Measurements from ENCODE around the gene HNF4A.

The HNF4A gene

DNA sequence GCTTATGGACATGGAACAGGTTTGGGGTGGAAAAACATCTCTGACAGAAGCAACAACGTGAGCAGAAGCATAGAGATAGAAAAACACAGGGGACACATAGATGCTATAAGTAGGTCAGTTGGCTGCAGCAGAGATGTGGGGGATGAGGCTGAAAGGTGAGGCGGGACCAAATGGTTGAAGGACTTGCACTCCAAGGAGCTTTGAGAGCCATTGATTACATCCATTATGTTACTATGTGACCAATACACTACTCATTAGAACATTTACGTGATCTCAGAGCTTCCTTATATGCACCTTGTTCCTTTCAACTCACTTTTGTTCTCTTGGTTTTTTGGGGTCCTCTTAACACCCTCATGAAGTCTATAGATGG, 72.3 kb downstream of the HNF4A start:
- DNase-seq, result no peak

DNA sequence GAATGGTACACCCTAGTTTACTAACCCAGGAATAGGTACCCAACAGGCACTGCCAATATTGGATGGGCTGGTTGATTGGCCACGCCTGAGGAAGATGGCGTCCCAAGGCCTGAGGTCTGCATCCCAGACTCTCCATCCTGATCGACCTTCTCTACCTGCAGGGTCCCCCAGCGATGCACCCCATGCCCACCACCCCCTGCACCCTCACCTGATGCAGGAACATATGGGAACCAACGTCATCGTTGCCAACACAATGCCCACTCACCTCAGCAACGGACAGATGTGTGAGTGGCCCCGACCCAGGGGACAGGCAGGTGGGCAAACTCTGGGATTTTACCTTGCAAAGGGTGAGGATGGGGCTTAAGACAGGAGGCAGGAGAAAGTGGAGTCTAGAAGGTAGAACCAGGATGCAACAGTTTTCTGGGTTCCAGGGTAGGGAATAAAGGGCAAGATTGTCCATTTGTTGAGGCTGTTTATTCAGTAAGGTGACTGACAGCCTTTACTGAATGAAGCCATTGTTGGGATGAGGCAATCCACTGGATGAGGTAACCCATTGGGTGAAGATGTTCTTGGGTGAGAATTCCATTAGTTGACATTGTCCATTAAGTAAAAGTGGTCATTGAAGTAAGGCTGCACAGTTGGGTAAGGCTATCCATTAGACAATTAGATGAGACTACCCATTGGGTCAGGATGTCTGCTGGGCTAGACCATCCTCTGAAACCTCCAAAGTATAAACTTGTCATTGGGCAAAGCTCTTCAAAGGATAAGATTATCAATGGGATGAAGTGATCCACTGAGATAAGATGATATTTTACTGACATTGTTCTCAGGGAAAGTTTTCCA, 72.9 kb downstream of the HNF4A start:
- DNase-seq, result no peak

DNA sequence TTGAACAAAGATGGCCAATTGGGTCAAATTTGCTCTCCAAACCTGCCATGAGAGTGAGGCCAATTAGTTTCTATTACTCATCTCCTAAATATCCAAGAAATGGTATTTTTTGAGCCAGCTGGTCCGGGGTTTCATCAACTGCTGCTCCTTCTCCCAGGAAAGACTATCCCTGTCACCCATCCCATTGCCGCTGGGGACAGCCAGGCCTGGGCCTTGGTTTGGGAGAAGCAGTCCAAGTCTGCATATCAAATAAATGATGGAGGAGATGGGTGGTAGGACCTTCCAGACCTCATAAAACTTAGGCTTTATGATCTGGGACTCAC, 73.5 kb downstream of the HNF4A start:
- DNase-seq, result no peak

DNA sequence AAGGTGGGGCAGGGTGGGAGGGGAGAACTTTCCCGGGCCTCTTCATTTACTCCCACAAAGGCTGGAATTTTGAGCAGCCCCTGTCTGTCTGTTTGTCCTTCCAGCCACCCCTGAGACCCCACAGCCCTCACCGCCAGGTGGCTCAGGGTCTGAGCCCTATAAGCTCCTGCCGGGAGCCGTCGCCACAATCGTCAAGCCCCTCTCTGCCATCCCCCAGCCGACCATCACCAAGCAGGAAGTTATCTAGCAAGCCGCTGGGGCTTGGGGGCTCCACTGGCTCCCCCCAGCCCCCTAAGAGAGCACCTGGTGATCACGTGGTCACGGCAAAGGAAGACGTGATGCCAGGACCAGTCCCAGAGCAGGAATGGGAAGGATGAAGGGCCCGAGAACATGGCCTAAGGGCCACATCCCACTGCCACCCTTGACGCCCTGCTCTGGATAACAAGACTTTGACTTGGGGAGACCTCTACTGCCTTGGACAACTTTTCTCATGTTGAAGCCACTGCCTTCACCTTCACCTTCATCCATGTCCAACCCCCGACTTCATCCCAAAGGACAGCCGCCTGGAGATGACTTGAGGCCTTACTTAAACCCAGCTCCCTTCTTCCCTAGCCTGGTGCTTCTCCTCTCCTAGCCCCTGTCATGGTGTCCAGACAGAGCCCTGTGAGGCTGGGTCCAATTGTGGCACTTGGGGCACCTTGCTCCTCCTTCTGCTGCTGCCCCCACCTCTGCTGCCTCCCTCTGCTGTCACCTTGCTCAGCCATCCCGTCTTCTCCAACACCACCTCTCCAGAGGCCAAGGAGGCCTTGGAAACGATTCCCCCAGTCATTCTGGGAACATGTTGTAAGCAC, 74.1 kb downstream of the HNF4A start:
- no peak for DNase-seq

DNA sequence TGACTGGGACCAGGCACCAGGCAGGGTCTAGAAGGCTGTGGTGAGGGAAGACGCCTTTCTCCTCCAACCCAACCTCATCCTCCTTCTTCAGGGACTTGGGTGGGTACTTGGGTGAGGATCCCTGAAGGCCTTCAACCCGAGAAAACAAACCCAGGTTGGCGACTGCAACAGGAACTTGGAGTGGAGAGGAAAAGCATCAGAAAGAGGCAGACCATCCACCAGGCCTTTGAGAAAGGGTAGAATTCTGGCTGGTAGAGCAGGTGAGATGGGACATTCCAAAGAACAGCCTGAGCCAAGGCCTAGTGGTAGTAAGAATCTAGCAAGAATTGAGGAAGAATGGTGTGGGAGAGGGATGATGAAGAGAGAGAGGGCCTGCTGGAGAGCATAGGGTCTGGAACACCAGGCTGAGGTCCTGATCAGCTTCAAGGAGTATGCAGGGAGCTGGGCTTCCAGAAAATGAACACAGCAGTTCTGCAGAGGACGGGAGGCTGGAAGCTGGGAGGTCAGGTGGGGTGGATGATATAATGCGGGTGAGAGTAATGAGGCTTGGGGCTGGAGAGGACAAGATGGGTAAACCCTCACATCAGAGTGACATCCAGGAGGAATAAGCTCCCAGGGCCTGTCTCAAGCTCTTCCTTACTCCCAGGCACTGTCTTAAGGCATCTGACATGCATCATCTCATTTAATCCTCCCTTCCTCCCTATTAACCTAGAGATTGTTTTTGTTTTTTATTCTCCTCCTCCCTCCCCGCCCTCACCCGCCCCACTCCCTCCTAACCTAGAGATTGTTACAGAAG, 75.0 kb downstream of the HNF4A start:
- DNase-seq, result no peak

DNA sequence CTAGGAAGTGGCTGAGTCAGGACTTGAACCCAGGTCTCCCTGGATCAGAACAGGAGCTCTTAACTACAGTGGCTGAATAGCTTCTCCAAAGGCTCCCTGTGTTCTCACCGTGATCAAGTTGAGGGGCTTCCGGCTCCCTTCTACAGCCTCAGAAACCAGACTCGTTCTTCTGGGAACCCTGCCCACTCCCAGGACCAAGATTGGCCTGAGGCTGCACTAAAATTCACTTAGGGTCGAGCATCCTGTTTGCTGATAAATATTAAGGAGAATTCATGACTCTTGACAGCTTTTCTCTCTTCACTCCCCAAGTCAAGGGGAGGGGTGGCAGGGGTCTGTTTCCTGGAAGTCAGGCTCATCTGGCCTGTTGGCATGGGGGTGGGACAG, 75.6 kb downstream of the HNF4A start:
- DNase-seq, result no peak

DNA sequence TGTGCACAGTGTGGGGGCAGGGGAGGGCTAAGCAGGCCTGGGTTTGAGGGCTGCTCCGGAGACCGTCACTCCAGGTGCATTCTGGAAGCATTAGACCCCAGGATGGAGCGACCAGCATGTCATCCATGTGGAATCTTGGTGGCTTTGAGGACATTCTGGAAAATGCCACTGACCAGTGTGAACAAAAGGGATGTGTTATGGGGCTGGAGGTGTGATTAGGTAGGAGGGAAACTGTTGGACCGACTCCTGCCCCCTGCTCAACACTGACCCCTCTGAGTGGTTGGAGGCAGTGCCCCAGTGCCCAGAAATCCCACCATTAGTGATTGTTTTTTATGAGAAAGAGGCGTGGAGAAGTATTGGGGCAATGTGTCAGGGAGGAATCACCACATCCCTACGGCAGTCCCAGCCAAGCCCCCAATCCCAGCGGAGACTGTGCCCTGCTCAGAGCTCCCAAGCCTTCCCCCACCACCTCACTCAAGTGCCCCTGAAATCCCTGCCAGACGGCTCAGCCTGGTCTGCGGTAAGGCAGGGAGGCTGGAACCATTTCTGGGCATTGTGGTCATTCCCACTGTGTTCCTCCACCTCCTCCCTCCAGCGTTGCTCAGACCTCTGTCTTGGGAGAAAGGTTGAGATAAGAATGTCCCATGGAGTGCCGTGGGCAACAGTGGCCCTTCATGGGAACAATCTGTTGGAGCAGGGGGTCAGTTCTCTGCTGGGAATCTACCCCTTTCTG, 76.2 kb downstream of the HNF4A start:
- DNase-seq, result no peak

DNA sequence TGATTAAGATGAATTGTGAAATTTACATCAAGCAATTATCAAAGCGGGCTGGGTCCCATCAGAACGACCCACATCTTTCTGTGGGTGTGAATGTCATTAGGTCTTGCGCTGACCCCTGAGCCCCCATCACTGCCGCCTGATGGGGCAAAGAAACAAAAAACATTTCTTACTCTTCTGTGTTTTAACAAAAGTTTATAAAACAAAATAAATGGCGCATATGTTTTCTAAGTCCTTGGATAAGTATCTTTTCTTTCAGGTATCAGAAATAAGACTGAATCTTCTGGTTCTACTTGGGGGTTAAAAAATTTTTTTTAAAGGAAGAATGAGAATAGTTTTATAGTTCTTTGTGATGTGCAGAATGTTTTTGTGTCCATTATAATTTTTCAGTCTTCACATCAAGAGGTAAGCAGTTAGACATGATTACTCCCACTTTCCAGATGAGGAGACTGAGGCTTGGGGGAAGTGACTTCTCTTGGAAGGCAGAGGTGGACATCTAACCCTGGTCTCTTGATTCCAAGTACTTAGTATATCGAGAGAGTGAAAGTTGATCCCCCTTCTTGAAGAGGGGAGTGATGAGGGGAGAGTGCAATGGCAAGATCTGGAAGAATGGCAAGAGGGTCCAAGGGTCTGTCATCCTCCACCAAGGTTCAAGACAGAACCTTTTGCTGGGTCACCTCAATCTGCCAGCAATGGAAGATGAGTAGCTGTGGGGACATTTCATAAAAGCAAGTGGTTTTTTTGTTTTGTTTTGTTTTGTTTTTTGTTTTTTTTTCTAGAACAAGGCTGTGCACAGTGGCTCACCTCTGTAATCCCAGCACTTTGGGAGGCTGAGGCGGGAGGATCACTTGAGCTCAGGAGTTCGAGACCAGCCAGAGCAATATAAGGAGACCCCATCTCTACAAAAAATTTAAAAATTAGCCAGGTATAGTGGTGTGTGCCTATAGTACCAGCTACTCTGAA, 77.4 kb downstream of the HNF4A start:
- no peak for DNase-seq

DNA sequence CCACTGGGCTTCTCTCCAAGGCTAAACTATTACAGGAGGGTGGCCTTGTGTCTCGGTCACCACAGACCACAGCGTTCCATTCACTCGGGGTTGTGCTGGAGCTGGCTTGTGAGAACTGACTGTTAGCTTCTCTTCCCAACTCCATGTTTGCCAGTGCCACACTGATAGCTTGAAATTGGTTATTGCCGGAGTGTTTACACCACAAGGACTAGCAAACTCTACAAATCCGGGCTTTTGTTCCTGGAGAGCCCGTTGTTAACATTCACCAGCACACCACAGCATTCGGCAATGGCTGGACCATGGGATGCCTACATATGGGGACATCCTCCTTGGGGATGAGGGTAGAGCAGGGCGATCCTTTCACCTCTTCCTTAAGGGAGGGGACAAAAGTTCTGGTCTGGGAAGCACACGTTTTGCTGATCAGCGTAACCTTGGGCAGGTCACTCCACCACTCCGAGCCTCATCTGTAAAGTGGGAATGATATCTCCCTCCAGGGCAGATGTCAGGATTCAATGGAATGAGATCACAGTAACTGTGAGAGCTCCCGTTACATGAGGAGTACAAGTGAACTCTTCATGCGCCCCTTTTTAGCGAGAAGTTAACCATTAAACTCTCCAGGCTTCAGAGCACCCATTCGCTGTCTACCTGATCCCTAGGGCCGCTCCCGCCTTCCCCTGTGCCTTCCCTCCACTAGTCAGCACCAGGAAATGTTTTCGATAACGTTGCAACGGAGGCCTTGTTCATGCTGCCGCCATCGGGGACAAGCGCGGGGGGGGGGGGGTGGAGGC, 78.4 kb downstream of the HNF4A start:
- DNase-seq, result no peak

DNA sequence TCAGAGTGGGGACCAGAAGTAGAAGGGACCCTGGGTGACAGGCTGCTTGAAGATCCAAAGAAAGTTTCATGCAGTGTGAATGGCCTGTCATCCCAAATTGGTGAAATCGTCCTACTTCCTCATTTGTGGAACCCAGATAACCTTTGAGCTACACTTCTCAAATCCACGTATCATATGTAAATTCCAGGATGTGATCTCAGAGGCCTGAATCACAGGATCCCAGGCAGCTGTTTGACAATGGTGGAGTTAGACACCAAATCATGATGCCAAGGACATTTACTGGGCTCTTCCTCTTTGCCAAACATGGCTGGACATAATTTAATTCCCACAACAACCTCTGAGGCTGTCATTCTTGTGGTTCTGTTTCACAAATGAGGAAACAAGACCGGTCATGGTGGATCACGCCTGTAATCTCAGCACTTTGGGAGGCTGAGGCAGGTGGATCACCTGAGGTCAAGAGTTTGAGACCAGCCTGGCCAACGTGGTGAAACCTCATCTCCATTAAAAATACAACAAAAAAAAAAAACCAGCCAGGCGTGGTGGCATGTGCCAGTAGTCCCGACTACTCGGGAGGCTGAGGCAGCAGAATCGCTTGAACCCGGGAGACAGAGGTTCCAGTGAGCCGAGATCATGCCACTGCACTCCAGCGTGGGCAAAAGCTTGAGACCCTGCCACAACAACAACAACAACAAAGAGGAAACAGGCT, 80.3 kb downstream of the HNF4A start:
- DNase-seq, result no peak

DNA sequence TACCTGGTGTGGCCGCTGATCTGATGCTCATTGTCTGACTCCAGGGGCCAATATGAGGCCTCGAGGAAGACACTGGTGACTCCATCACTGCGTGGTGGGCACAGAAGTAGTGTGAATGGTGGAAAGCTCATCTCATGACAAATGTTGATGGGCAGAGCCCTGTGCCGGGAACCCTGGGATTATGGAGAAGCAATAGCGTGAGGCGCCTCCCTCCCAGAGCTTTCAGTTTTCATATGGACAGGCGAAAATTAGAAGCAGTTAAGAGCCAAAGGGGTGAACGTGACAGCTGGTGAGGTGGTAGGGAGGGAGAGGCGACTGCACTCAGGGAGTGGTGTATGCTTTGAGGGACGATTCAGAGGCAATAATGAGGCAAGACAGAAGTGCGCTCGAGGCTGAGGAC, 80.9 kb downstream of the HNF4A start:
- no peak for DNase-seq

DNA sequence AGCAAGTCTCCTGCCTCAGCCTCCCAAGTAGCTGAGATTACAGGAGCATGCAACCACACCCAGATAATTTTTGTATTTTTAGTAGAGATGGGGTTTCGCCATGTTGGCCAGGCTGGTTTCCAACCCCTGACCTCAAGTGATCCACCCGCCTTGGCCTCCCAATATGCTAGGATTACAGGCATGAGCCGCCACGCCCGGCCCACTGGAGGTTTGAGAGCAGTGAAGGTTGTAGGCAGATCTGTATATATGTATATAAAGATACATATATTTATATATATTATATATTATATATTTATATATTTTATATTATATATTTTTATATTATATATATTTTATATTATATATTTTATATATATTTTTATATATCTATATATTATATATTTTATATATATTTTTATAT, 82.0 kb downstream of the HNF4A start:
- no peak for DNase-seq

DNA sequence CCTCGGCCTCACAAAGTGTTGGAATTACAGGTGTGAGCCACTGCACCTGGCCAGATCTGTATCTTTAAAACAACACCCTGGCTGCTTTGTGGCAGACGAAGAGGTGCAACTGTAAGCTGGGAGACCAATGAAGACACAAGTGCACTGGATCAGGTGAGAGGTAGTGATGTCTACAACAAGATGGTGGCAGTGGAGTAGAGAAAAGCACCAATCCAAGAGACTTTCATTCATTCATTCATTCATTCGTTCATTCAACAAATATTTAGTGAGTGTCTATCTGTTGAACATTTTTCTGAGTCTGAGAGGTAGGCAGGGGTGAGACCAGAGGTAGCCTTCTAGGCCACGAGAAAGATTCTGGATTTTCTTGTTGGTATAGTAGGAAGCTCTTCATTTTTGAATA, 83.3 kb downstream of the HNF4A start:
- DNase-seq, result no peak

DNA sequence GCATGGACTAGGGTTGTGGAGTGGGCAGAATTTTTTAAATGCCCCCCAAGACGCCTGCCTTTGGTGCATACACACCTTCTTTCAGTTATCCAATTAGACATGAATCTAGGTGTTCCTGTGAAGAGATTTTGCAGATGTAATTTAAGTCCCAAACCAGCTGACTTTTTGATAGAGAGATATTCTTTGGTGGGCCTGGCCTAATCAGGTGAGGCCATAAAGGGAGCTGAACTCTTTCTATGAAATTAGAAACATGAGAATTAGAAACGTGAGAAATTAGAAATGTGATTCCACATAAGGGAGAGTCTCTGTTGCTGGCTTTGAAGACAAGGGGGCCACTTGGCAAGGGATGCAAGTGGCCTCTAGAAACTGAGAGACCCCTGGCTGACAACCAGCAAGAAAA, 83.8 kb downstream of the HNF4A start:
- DNase-seq, result no peak

DNA sequence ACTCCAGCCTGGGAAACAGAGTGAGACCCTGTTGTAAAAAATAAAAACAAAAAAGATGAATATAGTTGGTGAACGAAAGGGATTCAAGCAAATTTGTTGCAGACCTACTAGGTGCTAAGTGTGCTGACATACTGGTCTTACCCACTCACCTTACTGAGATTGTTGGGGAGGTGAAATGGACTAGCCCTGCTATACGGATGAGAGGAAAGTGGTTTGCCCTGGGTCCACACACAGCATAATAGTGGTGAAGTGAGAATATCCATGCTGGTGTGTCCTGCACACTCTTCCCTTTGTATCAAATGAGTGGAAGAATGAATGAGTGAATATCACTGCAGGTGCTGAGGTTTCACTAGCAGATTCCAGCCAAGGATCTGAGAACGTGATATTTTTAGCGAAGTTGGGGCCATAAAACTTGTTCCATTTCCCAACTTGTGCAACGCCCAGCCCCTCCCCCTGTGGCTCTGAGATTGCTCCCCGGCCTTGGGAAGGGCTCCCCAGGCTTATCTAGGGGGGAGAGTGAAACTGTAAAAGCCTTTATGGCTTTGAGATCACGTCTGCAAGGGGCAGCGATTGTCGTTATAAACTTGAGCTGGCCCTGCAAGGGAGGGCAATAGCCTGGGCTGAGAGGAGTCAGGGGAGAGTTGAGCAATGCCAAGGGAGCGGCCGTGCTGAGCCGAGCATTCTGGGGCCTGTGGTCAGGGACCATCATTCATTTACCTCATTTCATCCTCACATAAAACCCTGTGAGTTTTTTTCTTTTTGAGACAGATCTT, 87.0 kb downstream of the HNF4A start:
- no peak for DNase-seq

DNA sequence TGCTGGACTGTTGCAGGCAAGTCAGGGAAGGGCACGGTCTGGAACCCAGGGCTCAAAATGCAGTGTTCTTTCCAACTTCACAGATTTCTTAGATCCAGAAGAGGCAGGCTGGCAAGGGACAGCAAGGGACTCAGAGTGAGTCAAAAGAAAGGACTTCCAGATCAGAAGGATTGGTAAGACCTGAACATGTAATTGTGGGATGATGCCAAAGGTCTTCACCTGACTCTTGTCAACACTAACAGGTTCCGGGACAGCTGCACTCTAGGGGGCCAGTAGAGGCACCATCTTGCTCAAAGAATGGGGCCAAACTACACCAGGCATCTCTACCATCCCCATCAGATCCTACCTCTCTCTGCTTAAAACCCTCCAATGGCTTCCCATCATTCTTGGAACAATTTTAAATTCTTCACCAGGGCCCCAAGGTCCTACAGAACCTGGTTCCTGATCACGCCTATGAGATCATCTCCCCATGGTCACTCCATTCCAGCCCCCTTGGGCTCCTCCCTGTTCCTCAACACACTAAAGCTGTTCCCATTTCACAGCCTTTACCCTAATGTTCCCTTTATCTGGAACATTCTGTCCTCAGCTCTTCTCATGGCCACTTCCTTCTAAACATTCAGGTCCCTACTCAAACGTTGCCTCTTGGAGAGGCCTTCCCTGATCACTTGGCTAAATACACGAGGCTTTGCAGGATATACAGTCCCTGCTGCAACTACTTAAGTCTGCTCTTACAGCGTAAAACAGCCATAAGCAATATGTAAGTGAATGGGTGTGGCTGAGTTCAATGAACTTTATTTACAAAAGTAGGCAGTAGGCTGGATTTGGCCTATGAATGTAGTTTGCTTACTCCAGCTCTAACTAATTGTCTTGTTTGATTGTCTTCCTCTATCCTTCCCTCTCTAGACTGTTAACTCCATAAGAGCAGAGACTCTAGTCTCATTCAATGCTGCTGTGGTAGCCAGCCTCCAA, 90.5 kb downstream of the HNF4A start:
- DNase-seq, result no peak

DNA sequence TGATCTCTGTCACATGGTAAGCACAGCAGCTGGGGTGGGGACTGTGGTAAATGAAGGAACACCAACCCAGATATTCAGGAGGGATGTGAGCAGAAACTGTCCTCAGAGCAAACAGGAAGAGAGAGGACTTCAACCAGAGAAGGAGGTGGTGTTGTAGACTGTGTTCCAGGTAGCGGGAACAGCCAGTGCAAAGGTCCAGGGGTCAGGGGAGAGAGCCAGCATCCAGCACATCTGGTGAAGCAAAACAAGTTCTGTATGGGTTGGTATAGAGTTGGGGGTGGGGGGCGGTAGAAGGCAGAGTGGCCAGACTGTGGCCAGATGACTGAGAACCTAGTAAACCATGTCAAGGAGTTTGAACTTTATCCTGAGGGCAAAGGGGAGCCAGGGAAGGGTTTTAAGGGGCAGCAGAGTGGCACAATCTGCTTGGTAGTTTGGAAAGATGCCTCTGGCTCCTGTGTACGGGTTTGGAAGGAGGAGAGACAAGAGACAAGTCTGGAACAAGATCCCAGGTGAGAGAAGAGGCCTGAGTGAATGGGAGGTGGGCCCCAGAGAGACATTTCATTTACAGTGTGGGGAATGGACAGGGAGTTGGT, 92.4 kb downstream of the HNF4A start:
- DNase-seq, result no peak

Measured in SW 1271 (cell line).